Motor neuron (in vitro differentiated cells): ENCODE measurements around the gene ATG13. TPM values are rescaled to one million over a fixed set of nuclear protein-coding genes. Genes with fewer than 3 reads are reported as not detected.
"Not testable (repeated sequence)": the region's sequence is repeated elsewhere in the genome, so short reads cannot be mapped to it uniquely, and the experiment has no call there.

Experiments used
- ATAC-seq, 8 experiments: fragments of 200-7000 bp; cut with Tn5 transposase; replicated peaks in 6 of 8; 2 replicates each; pipeline ENCODE4 v1.8.0; 2021; ENCODE audit warnings: mild to moderate bottlenecking in 8 of 8, moderate library complexity in 8 of 8
- H3K27ac ChIP-seq, 2 donors: fragments of 250-450 bp; sonication (Bioruptor Pico); 2 replicates each; pipeline ENCODE4 v1.9.0; 2021; ENCODE audit warnings: antibody characterized with exemption in 2 of 2, mild to moderate bottlenecking in 2 of 2, moderate library complexity in 1 of 2
- H3K4me1 ChIP-seq, 2 donors: fragments of 250-450 bp; sonication (Bioruptor Pico); replicated peaks in 1 of 2; 2 replicates each; pipeline ENCODE4 v1.6.1; 2021; ENCODE audit warnings: antibody characterized with exemption in 2 of 2, mild to moderate bottlenecking in 2 of 2, moderate library complexity in 1 of 2
- H3K4me3 ChIP-seq, 5 donors: fragments of 250-450 bp; sonication (Bioruptor Pico); 2 replicates each; pipeline ENCODE4 v1.9.0; 2021; ENCODE audit warnings: antibody characterized with exemption in 5 of 5, mild to moderate bottlenecking in 5 of 5, moderate library complexity in 4 of 5
- WGBS, 10 experiments: fragments of 450-650 bp; shearing (Covaris generic); methylation state at CpG; one replicate each; pipeline ENCODE4 v1.0.0; 2022; 5-methylcytosine and 5-hydroxymethylcytosine counted together
- in situ Hi-C, 9 experiments: fragments of 400-800 bp; cut with MboI; loops; one replicate each; pipeline ENCODE4 v1.15.0; 2021; ENCODE audit warnings: low sequenced_read_pairs in 9 of 9, low pct_unique_long_range_greater_than_20kb in 2 of 9; ENCODE audit not compliant: unreplicated experiment in 9 of 9
- total RNA-seq, 8 experiments: library from RNA; unstranded; fragments of 300-600 nt; gene quantifications; 2 replicates each; pipeline versions ENCODE4 v1.2.3 to v1.2.4, GENCODE V29; 2022

ATG13 gene
- total RNA-seq, 8 experiments from 2014 or later, result 39.9 to 105 (median 65.6) TPM

- WGBS, 10 experiments, result 50 to 100% (median 92%) methylated on average over 1 to 4 of the region's 6 CpGs; no CpG with 5 or more reads in 1 of the 10 experiments
- H3K4me3 ChIP-seq, result no peak overlapping the region
- no peak overlapping the region for H3K27ac ChIP-seq
- in situ Hi-C loops, result no loop called here
- no peak for ATAC-seq
- no peaks in the 10 kb centered on the region for H3K4me1 ChIP-seq
Measured at GRCh38 chr11:46664612-46665011, 47.3 kb downstream of the ATG13 start.

- in situ Hi-C loops, result no loop called here
- 67 to 100% (median 100%) methylated on average over 1 of the region's 1 CpG; no CpG with 5 or more reads in 5 of the 10 experiments for WGBS, 10 experiments
- no peak for ATAC-seq
- Histone ChIP-seq H3K4me1 (no peaks in the 10 kb centered on the region), H3K27ac (no peak overlapping the region), H3K4me3 (no peak overlapping the region)
Measured at GRCh38 chr11:46665356-46665755, 48.0 kb downstream of the ATG13 start.

- 42 to 83% (median 53%) methylated on average over 1 to 5 of the region's 5 CpGs; no CpG with 5 or more reads in 1 of the 10 experiments for WGBS, 10 experiments
- ATAC-seq, result peak in 2 of 8 experiments; percentile 79 to 90
- in situ Hi-C loops, result no loop called here
Measured at GRCh38 chr11:46666516-46666915, 49.2 kb downstream of the ATG13 start.

GRCh38 chr11:46667043-46667481 lies 49.7 kb downstream of the ATG13 start:
- no peak overlapping the region for H3K27ac ChIP-seq
- in situ Hi-C loops, result no loop called here

More at GRCh38 chr11:46666516-46666915, 49.2 kb downstream of the ATG13 start:
- Histone ChIP-seq H3K4me3 (no peak overlapping the region), H3K27ac (no peak overlapping the region), H3K4me1 (no peaks in the 10 kb centered on the region)

DNA sequence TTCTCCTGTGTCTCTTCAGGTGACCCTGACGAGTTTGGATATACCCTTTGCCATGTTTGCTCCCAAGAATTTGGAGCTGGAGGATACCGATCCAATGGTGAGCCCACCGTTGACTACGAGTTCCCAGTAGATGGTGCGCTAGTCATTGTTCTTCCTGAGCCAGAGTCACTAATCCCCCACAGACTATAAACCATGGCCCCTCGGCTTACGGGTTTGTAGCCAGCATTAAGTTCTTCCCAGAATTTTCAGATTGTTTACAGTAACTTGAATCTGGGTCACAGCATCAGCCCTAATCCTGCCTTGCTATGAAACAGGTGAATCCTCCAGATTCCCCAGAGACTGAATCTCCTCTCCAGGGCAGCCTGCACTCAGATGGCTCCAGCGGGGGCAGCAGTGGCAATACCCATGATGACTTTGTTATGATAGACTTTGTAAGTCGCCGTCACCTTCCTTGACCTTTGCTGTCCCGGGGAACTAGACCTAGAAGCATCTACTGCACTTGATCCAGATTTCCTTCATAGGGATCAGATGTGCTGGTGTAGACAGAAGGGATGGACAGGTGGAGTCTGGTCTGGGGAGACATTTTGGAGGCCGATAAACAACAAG lies 51.2 kb downstream of the ATG13 start:
- 69 to 100% (median 93%) methylated on average over 1 to 9 of the region's 12 CpGs for WGBS, 10 experiments
- ATAC-seq, result no peak
- Histone ChIP-seq H3K4me1 (no peaks in the 10 kb centered on the region), H3K4me3 (no peak overlapping the region), H3K27ac (no peak overlapping the region)
- in situ Hi-C loops, result no loop called here

More at GRCh38 chr11:46667043-46667481, 49.7 kb downstream of the ATG13 start:
- Histone ChIP-seq H3K4me3 (no peak overlapping the region), H3K4me1 (no peaks in the 10 kb centered on the region)
- WGBS, 10 experiments, result 71 to 100% (median 82%) methylated on average over 1 to 2 of the region's 2 CpGs; no CpG with 5 or more reads in 5 of the 10 experiments
- ATAC-seq, result peak in 2 of 8 experiments; percentile 21 to 25

DNA sequence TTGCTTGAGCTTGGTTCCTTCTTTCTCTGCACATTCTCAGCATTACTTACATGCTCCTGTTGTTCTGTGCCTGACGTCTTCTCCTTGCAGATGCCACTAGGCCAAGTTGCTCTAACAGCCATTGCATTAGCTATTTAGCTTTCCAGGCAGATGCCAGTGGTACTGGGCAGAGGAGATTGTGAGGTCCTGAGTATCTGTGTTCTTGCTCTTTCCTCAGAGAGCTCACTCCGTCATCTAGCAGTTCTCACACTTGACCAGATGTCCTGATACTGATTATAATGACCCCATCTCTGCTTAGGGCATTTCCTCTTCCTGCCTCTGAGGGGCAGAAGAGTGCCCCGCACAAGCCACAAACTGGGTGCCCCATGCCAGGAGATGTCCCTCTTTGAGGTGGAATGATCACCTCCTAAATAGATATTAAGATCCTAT lies 52.4 kb downstream of the ATG13 start:
- no peak for ATAC-seq
- WGBS, 10 experiments, result 80 to 100% (median 100%) methylated on average over 1 to 3 of the region's 3 CpGs; no CpG with 5 or more reads in 3 of the 10 experiments
- H3K4me3 ChIP-seq, result no peak overlapping the region
- no peaks in the 10 kb centered on the region for H3K4me1 ChIP-seq
- in situ Hi-C loops, result no loop called here
- H3K27ac ChIP-seq, result no peak overlapping the region

DNA sequence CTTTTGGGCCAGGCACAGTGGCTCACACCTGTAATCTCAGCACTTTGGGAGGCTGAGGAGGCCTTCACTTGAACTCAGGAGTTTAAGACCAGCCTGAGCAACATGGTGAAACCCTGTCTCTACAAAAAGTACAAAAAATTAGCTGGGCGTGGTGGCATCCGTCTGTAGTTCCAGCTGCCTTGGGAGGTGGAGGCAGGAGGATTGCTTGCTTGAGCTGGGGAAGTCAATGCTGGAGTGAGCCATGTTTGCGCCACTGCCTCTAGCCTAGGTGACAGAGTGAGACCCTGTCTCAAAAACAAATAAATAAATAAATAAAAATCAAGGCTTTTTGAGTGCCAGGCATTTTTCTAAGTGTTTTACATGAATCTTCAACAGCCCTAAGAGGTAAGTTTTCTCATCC lies 53.2 kb downstream of the ATG13 start:
- H3K27ac ChIP-seq, H3K4me1 ChIP-seq, in situ Hi-C loops, H3K4me3 ChIP-seq, ATAC-seq: not testable (repeated sequence)
- 67 to 100% (median 100%) methylated on average over 1 to 3 of the region's 3 CpGs; no CpG with 5 or more reads in 3 of the 10 experiments for WGBS, 10 experiments

GRCh38 chr11:46671958-46672315 lies 54.6 kb downstream of the ATG13 start:
- WGBS, 10 experiments, result 84 to 100% (median 90%) methylated on average over 1 to 10 of the region's 10 CpGs; no CpG with 5 or more reads in 4 of the 10 experiments
- H3K27ac ChIP-seq, result no peak overlapping the region
- peak in 1 of 8 experiments; percentile 3 for ATAC-seq
- peaks cover 0 to 3% of the 10 kb centered on the region in 2 donors for H3K4me1 ChIP-seq
- in situ Hi-C loops, result no loop called here
- H3K4me3 ChIP-seq, result no peak overlapping the region

- in situ Hi-C loops, result no loop called here
- H3K4me1 ChIP-seq, result peaks cover 0 to 3% of the 10 kb centered on the region in 2 donors
- H3K27ac ChIP-seq, result no peak overlapping the region
- peak in 3 of 8 experiments; percentile 12 to 28 (median 23) for ATAC-seq
- no peak overlapping the region for H3K4me3 ChIP-seq
- 20 to 100% (median 98%) methylated on average over 1 to 3 of the region's 7 CpGs; no CpG with 5 or more reads in 6 of the 10 experiments for WGBS, 10 experiments
Measured at GRCh38 chr11:46672381-46672839, 55.1 kb downstream of the ATG13 start.

DNA sequence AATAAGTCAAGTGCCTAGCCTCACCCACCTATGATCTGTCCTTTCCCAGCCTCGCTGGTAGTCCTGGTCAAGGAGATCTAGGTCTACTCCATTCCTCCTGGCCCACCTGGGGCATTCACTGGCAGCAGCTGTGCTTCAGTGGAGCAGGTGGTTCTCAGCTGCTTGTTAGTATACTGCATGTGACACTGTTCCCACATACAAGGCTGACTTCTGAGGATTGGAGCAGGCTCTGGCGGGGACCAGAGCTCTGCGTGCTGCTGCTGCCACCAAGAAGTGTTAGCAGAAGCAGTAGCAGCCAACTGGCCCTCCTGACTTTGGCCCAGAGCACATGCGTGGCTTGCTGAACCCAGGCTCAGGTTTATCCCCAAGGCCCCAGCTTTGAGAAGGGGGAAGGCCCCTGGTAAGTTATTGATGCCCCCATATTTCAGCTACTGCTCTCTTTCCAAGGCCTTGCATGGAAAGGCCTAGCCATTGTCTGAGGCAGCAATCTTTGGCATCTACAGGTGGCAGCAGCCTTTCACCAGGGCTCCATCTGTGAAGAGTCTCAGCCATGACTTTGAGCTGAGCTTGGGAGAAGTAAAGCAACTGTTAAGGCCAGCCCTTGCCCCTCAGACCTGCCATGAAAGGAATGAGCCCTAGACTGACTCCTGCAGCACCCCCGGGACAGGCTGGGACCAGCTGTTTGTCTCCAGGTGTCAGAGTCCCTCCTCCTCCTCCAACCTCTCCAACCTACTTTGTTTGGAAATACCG lies 56.5 kb downstream of the ATG13 start:
- no peak overlapping the region for H3K4me3 ChIP-seq
- ATAC-seq, result peak in 2 of 8 experiments; percentile 1 to 10
- WGBS, 10 experiments, result 0 to 95% (median 80%) methylated on average over 1 to 5 of the region's 6 CpGs; no CpG with 5 or more reads in 6 of the 10 experiments
- no peak overlapping the region for H3K27ac ChIP-seq
- in situ Hi-C loops, result no loop called here
- H3K4me1 ChIP-seq, result peaks cover 0 to 3% of the 10 kb centered on the region in 2 donors

DNA sequence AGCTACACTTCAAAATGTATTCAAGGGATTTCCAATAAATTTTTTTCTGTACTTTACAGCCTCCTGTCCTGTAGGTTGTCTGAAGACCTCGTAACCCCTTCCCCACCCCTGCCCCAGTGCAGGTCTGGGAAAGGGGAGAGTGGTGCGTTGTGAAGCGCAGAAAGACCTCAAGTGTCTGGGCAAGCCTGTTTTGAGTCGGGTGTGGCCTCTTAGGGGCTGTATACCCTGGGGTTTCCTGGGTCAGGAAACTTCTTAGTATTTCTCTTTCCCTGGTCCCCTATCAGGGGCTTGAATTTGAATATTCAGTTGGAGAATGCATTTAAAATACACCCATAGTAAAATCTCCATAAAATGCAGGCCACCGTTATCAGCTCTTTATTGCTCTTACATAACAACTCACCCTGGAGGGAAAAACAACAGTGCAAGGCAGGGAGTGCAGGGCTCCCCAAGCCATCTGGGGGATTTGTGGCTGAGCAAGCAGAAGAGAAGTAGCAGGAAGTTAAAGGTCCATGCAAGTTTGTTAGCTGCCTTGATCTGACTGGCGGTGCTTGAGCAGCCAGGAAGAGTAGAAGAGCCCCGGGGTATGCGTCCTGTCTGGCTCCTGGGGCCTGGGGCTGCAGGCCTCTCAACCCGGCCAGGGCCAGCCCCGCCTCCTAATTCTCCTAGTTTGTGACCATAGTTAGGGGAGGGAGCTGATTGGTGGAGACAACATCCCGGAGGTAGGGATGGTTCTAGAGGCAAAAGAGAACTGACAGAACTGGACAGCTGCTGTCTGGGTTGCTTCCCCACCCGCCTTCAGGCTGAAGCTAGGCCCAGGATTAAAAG lies 57.3 kb downstream of the ATG13 start:
- Histone ChIP-seq H3K4me1 (peaks cover 0 to 3% of the 10 kb centered on the region in 2 donors), H3K27ac (no peak overlapping the region), H3K4me3 (no peak overlapping the region)
- in situ Hi-C loops, result no loop called here
- 0 to 40% (median 11%) methylated on average over 1 to 7 of the region's 12 CpGs; no CpG with 5 or more reads in 3 of the 10 experiments for WGBS, 10 experiments
- ATAC-seq, result peak in 3 of 8 experiments; percentile 69 to 80 (median 74)

DNA sequence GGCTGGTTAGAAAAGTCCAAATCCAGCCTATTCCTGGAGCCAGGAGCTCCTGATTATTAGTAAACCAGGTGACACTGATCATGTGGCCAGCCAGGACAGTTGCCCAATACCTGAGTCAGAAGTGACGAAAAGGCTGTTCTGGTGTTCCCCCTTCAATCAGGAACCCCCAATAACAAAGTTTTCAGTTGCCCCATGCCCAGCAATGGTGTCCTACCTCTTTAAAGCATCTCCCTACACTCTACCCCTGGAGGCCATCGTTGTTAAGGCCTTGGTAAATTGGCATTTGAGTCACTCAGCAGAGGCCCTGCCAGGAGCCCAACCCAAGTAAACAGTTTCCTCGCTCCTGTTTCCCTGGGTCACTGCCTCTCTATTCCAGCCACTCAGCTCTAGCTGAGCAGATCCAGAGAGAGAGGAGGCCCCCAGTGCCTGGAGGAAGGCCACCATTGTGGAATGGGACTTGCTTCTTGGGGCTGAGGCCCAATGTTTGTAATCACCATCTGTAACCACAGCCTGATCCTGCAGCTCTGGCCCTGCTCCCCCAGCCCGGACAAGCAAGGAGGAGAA lies 58.0 kb downstream of the ATG13 start:
- H3K27ac ChIP-seq, result no peak overlapping the region
- in situ Hi-C loops, result no loop called here
- no peak overlapping the region for H3K4me3 ChIP-seq
- WGBS, 10 experiments, result 0 to 100% (median 46%) methylated on average over 1 to 4 of the region's 4 CpGs; no CpG with 5 or more reads in 1 of the 10 experiments
- peak in 6 of 8 experiments; percentile 13 to 86 (median 44) for ATAC-seq
- peaks cover 0 to 3% of the 10 kb centered on the region in 2 donors for H3K4me1 ChIP-seq
